CD14-positive monocyte (primary cell): Measurements from ENCODE around the gene NEO1. TPM values are rescaled to one million over a fixed set of nuclear protein-coding genes. Genes with fewer than 3 reads are reported as not detected.

Experiments used
- DNase-seq, 3 donors: peaks; one replicate each; pipeline ENCODE4 v3.0.0-alpha.2; 2011 to 2022
- H2AFZ ChIP-seq: 2 replicates; pipeline ENCODE4 v1.6.0; 2012; ENCODE audit warnings: mild to moderate bottlenecking, low read depth, low read length, inconsistent platforms; ENCODE audit not compliant: insufficient read depth, poor library complexity, severe bottlenecking
- H3K27ac ChIP-seq, 2 donors: 1 replicate in 1 of 2; 2 replicates in 1 of 2; pipeline ENCODE4 v1.5.1; 2012 to 2013; ENCODE audit warnings: low read length in 2 of 2, control low read depth in 1 of 2, inconsistent platforms in 1 of 2, low read depth in 1 of 2, mild to moderate bottlenecking in 1 of 2
- H3K27me3 ChIP-seq, 2 donors: one replicate each; pipeline versions ENCODE4 v1.6.0 to v1.6.1; 2011 to 2013; ENCODE audit warnings: low read length in 2 of 2; ENCODE audit not compliant: control insufficient read depth in 2 of 2, insufficient read depth in 2 of 2
- H3K36me3 ChIP-seq, 2 donors: replicated peaks in 1 of 2; 1 replicate in 1 of 2; 2 replicates in 1 of 2; pipeline versions ENCODE4 v1.5.1 to v1.6.1; 2012 to 2013; ENCODE audit warnings: low read length in 2 of 2, control low read depth in 1 of 2, inconsistent platforms in 1 of 2, mild to moderate bottlenecking in 1 of 2; ENCODE audit not compliant: insufficient read depth in 2 of 2, control insufficient read depth in 1 of 2
- H3K4me1 ChIP-seq, 2 donors: 1 replicate in 1 of 2; 2 replicates in 1 of 2; pipeline versions ENCODE4 v1.5.1 to v1.6.1; 2012 to 2013; ENCODE audit warnings: low read length in 2 of 2, control low read depth in 1 of 2, inconsistent platforms in 1 of 2, mild to moderate bottlenecking in 1 of 2, moderate library complexity in 1 of 2; ENCODE audit not compliant: insufficient read depth in 2 of 2, control insufficient read depth in 1 of 2
- H3K4me2 ChIP-seq: replicated peaks from 2 replicates; pipeline ENCODE3; 2012; ENCODE audit warnings: low read length, moderate library complexity, mild to moderate bottlenecking; ENCODE audit not compliant: poor library complexity, severe bottlenecking; ENCODE audit errors: extremely low read depth
- H3K4me3 ChIP-seq, 3 experiments: fragments of 200-600 bp in 1 of 3; sonication (generic) in 1 of 3; replicated peaks in 1 of 3; 1 replicate in 2 of 3; 2 replicates in 1 of 3; pipeline ENCODE4 v1.5.1; 2011 to 2013; ENCODE audit warnings: low read length in 3 of 3, mild to moderate bottlenecking in 3 of 3, control low read depth in 2 of 3, low read depth in 2 of 3, inconsistent platforms in 1 of 3, moderate library complexity in 1 of 3
- H3K79me2 ChIP-seq: 2 replicates; pipeline ENCODE4 v1.6.0; 2012; ENCODE audit warnings: mild to moderate bottlenecking, control low read depth, inconsistent platforms, low read length, moderate library complexity; ENCODE audit not compliant: insufficient read depth
- H3K9ac ChIP-seq: 2 replicates; pipeline ENCODE4 v1.6.0; 2017; ENCODE audit warnings: low read length, mild to moderate bottlenecking; ENCODE audit not compliant: insufficient read depth, poor library complexity, severe bottlenecking
- H3K9me3 ChIP-seq, 2 donors: replicated peaks in 1 of 2; 1 replicate in 1 of 2; 2 replicates in 1 of 2; pipeline versions ENCODE4 v1.5.1 to v1.6.1; 2012 to 2013; ENCODE audit warnings: low read length in 2 of 2, control low read depth in 1 of 2; ENCODE audit not compliant: control insufficient read depth in 1 of 2, insufficient read depth in 1 of 2
- H4K20me1 ChIP-seq: 2 replicates; pipeline ENCODE4 v1.6.0; 2012; ENCODE audit warnings: mild to moderate bottlenecking, low read length, control low read depth, moderate library complexity; ENCODE audit not compliant: insufficient read depth
- H3K27ac Mint-ChIP-seq, 7 donors: one replicate each; pipeline ENCODE4 v1.8.0; 2020; ENCODE audit warnings: mild to moderate bottlenecking in 7 of 7, mixed read lengths in 7 of 7, moderate library complexity in 6 of 7, inconsistent platforms in 2 of 7
- H3K27me3 Mint-ChIP-seq, 3 donors: one replicate each; pipeline ENCODE4 v1.8.0; 2021 to 2022; ENCODE audit warnings: low read depth in 3 of 3, mild to moderate bottlenecking in 3 of 3, mixed read lengths in 3 of 3, moderate library complexity in 3 of 3, inconsistent platforms in 1 of 3
- H3K36me3 Mint-ChIP-seq, 2 donors: one replicate each; pipeline ENCODE4 v1.8.0; 2020; ENCODE audit warnings: mixed read lengths in 2 of 2, inconsistent platforms in 1 of 2, mild to moderate bottlenecking in 1 of 2
- H3K4me1 Mint-ChIP-seq: one replicate; pipeline ENCODE4 v1.8.0; 2020; ENCODE audit warnings: mild to moderate bottlenecking, mixed read lengths
- H3K4me3 Mint-ChIP-seq, 2 donors: one replicate each; pipeline ENCODE4 v1.8.0; 2020; ENCODE audit warnings: mild to moderate bottlenecking in 2 of 2, mixed read lengths in 2 of 2, moderate library complexity in 1 of 2
- H3K9me3 Mint-ChIP-seq, 7 donors: one replicate each; pipeline ENCODE4 v1.8.0; 2020 to 2022; ENCODE audit warnings: mixed read lengths in 7 of 7, mild to moderate bottlenecking in 6 of 7, moderate library complexity in 6 of 7, inconsistent platforms in 2 of 7
- CTCF ChIP-seq: fragments of 200-600 bp; IDR thresholded peaks from one replicate; pipeline ENCODE4 v1.8.0; 2022; ENCODE audit warnings: antibody characterized with exemption, mild to moderate bottlenecking
- WGBS: methylation state at CpG from one replicate; pipeline ENCODE4 v1.1.5; 2013; ENCODE audit warnings: missing lambda C conversion rate; ENCODE audit not compliant: insufficient coverage; 5-methylcytosine and 5-hydroxymethylcytosine counted together
- intact Hi-C, 2 donors: fragments of 100-400 bp; cut with micrococcal nuclease; formaldehyde crosslinking; loops; one replicate each; pipeline versions ENCODE4 v1.15.0 to v1.15.1; 2023
- polyA plus RNA-seq, 3 donors: library from polyadenylated mRNA; depleted of rRNA in 1 of 3; unstranded in 2 of 3; stranded (reverse) in 1 of 3; fragments of 300-500 nt in 2 of 3; fragments of >200 nt in 1 of 3; fragmentation: Illumina TruSeq in 2 of 3; gene quantifications; 1 replicate in 2 of 3; 2 replicates in 1 of 3; pipeline ENCODE4 v1.2.3, GENCODE V29; 2012 to 2021

The NEO1 gene
- polyA plus RNA-seq, 3 donors = 0.03 to 0.06 TPM; not detected in 1

GRCh38 chr15:73239564-73240215 lies 187.4 kb downstream of the NEO1 start:
- no peak for TF ChIP-seq CTCF
- H3K27ac Mint-ChIP-seq = no peak overlapping the region
- peaks cover 5 to 11% (median 9%) of the 10 kb centered on the region in 3 donors for H3K27me3 Mint-ChIP-seq
- H2AFZ ChIP-seq = no peak overlapping the region
- H3K4me1 Mint-ChIP-seq = no peaks in the 10 kb centered on the region
- no peak overlapping the region for H3K9ac ChIP-seq
- peak overlapping the region in 1 of 2 donors; percentile 17 for H3K4me3 Mint-ChIP-seq
- H3K79me2 ChIP-seq = no peaks in the 10 kb centered on the region
- H3K36me3 ChIP-seq = no peaks in the 10 kb centered on the region
- DNase-seq = no peak
- no peaks in the 10 kb centered on the region for H3K9me3 Mint-ChIP-seq
- H4K20me1 ChIP-seq = no peaks in the 10 kb centered on the region
- H3K4me1 ChIP-seq = no peaks in the 10 kb centered on the region
- H3K36me3 Mint-ChIP-seq = no peaks in the 10 kb centered on the region
- H3K4me3 ChIP-seq = no peak overlapping the region
- no peaks in the 10 kb centered on the region for H3K9me3 ChIP-seq
- intact Hi-C loops = loop anchor here in 1 of 2 donors (2.0 kb wide), 1 partner anchor 461 kb away; no protein-coding TSS in a partner anchor
- H3K27ac ChIP-seq = no peak overlapping the region
- H3K27me3 ChIP-seq = peaks cover 7 to 10% of the 10 kb centered on the region in 2 donors
- H3K4me2 ChIP-seq = no peak overlapping the region
- WGBS = 80% methylated on average over 5 of the region's 10 CpGs

- H3K27me3 Mint-ChIP-seq = peaks cover 7 to 15% (median 8%) of the 10 kb centered on the region in 3 donors
- H3K9me3 Mint-ChIP-seq = no peaks in the 10 kb centered on the region
- H4K20me1 ChIP-seq = no peaks in the 10 kb centered on the region
- H3K27ac Mint-ChIP-seq = no peak overlapping the region
- no peak overlapping the region for H3K4me3 ChIP-seq
- no peak overlapping the region for H3K27ac ChIP-seq
- peak; percentile 89 for TF ChIP-seq CTCF
- no peaks in the 10 kb centered on the region for H3K79me2 ChIP-seq
- no CpG with 5 or more reads among the region's 4 CpGs for WGBS
- peaks cover 7% of the 10 kb centered on the region in 2 donors for H3K27me3 ChIP-seq
- no peaks in the 10 kb centered on the region for H3K36me3 Mint-ChIP-seq
- H3K36me3 ChIP-seq = no peaks in the 10 kb centered on the region
- H2AFZ ChIP-seq = no peak overlapping the region
- no peak overlapping the region for H3K4me3 Mint-ChIP-seq
- peak; percentile 39 to 58 (median 56) for DNase-seq
- H3K4me1 ChIP-seq = no peaks in the 10 kb centered on the region
- intact Hi-C loops = loop anchor here in 1 of 2 donors (2.0 kb wide), 1 partner anchor 460 kb away; no protein-coding TSS in a partner anchor
- no peaks in the 10 kb centered on the region for H3K9me3 ChIP-seq
- no peaks in the 10 kb centered on the region for H3K4me1 Mint-ChIP-seq
- H3K9ac ChIP-seq = no peak overlapping the region
- H3K4me2 ChIP-seq = no peak overlapping the region
Measured at GRCh38 chr15:73240866-73241499, 188.7 kb downstream of the NEO1 start.
